Eye (tissue), 1 donor: ENCODE data around the gene MAP1LC3B.

Source experiments
- DNase-seq: peaks from one replicate; pipeline ENCODE4 v3.0.0-alpha.2; 2015

MAP1LC3B gene

DNA sequence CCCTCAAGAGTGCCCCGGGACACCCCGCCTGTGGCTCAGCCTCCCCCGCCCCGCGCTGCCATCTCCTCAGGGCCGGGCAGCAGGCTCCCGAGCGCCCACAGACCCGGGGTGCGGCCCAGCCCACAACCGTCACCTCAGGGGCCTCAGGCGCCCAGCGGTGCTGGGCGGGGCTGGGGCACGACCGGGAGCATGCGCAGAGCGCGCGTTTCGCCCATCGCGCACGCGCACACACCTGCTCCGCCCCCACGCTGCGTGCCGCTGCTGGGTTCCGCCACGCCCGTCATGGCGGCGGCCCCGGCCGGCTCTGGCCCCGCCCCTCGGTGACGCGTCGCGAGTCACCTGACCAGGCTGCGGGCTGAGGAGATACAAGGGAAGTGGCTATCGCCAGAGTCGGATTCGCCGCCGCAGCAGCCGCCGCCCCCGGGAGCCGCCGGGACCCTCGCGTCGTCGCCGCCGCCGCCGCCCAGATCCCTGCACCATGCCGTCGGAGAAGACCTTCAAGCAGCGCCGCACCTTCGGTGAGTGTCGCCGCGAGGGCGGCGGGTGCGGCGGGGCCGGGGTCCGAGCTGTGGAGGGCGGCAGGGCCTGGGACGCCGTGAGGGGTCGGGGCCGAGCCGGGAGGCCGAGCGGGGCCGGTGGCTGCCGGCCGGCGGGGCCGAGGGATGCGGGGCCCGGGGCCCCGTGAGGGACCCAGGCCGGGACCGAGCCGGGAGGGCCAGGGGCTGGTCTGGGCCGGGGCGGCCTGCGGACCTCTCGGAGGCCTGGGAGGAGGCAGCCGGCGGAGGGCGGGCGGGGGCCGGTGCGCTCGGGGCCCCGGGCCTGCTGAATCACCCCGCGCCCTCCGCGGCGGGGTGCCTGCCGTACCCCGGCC, at the start of gene MAP1LC3B:
TSS of gene MAP1LC3B (plus strand) at position 387 of the 871 bp plus-strand sequence. CDS start at position 479, 92 bp downstream.
- peak; percentile 99 for DNase-seq

DNA sequence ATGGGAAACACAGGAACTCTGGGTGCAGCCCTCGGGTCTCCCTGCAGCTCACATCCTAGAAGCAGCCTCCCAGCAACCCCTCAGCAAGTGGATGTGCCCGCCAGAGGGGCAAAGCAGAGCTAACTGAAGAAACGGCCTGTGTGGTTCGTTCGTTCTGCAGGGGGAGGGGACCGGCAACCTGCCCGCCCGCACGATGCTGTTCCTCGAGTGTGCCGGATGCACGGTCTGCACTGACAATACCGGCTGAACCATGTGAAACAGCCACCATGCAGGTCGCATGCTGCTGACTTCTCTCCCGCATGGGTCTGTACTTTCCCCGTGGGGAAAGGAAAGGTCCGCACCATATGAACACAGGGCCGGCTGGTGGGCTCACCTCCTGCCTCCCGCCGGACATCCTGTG, 49.6 kb upstream of the MAP1LC3B start:
- DNase-seq, result no peak

DNA sequence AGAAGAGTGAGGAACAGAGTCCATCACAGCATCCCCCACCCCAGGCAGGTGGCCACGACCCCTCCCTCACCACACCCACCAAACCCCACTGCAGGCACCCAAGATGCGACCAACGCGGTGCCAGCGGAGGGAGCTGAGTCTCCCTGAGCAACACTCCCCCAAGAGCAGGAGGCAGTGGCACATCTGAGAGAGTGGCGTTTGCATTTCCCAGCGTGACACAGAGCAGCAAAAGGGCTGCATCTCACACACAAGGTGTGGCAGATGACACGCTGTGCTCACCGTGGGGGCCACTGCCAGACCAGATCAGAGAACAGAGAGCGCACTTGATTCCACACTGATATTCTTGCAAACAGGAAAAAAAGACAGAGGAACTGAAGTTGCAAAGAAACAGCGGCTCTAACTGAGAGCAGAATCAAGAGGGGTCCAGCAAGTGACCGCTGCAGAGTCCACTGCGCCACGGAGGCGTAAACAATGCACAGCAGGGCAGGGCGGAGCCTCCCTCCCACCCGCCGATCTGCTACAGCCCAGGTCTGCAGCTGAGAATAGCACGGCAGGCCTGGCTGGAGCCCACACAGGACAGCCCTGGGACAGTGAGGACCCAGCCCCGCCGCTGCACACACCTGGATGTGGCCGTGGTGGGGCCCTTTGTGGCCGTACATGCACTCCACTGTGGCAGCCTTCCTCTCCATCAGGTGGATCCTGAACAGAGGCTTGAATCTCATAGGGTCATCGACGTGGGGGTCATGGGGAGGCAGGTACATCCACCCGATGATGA, 49.0 kb upstream of the MAP1LC3B start:
- peak; percentile 54 for DNase-seq

DNA sequence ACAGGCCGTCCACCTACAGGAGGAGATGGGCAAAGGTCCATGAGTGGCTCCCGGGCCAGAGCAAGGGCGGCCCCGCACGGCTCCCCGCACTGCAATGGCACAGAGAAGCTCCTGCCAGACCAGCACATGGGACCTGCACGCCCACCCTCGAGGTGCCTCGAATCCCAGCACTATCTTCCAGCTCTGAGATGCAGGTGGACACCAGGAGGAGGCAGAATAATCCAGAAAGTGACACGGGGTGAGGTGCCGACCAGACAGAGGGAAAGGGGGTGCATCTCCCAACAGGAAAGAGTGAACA, 48.4 kb upstream of the MAP1LC3B start:
- DNase-seq, result no peak

DNA sequence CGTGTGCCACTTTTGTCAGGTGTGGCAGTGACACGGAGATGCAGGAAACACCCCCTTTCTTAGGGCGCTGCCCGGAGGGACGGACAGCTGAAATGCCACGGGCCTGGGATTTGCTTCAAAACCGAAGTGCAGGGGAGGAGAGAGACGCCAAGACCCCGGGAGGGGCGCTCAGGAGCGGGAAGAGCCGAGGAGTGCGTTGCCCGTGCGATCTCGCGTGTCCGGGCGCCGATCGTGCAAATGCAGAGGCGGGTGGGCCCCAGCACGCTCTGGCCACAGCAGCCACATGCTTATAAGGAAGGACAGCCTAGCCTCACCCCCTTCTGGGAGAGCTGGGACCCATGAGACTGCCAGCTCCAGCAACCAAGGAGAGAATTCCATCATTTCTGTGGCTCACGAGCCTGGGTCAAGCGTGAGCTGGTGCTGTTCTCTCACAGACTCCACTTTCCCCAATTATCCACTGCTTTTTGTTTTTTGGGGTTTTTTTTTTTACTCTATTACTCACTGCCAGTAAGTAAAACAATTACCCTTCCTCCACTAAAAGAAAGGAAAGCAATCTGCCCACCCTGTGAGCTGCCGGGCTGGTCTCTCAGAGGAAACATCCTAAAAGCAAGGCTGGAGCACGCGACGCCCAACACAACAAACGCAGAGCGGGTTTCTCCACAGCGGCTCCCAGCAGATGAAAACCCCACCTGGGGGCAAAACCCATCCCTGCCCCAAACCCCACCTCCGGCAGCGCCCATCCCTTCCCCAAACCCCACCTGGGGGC, 47.8 kb upstream of the MAP1LC3B start:
- DNase-seq, result no peak

DNA sequence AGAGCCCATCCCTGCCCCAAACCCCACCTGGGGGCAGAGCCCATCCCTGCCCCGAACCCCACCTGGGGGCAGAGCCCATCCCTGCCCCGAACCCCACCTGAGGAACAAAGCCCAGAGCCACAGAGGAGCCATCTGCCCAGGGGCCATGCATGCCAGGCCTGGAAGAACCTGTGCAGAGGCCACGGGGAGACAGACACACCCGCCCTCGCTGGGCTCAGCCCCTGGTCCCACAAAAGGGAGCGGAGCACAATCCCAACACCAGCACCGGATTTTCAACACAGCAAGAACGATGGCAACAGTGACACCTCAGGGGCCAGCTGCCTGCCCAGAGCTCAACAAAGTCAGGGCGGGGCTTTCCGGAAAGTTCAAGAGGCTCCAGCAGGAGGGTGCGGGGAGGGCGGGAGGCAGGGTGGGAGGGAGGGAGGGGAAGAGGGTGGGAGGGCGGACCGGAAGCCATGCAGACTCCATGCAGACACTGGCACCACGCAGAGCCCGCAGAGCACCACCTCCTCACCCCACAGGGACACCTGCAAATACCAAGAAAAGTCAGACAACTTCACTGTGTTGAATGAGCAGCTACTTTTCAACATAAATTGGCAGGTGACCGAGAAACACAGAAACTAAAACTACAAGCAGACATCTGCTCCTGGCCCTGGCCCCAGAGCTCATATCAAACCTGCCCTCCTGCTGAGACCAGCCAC, 47.1 kb upstream of the MAP1LC3B start:
- DNase-seq, result peak; percentile 6

DNA sequence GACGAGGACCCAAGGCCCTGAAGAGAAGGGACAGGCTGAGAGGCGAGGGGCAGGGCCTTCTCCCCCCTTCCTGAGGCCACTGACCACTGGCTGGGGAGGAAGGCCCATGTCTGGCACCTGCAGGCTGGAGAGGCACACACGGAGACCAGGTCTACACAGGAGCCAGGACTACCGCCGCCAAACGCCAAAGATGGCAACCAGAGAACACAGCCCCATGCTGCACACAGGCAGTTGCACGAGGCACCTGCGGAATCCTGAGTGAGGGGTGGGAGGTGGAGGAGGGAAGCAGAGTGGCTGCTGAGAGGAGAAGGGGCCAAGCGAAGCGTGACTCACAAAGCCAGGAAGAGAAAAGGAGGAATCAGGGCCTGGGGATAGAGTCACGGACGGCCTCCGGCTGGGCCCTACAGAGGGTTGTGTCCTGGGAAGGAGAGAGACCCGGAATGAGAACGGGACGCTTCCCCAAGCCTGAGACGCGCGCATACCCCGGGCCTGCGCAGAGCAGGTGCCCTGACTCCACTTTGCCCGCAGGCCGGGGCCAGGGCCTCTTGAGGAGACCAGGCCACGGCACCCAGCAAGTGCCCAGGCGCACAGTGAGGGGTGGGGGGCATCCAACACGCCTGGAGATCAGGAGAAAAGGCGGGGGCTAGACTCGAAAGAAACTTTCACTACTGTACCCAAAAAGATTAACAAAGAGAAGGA, 46.3 kb upstream of the MAP1LC3B start:
- DNase-seq, result peak; percentile 4

DNA sequence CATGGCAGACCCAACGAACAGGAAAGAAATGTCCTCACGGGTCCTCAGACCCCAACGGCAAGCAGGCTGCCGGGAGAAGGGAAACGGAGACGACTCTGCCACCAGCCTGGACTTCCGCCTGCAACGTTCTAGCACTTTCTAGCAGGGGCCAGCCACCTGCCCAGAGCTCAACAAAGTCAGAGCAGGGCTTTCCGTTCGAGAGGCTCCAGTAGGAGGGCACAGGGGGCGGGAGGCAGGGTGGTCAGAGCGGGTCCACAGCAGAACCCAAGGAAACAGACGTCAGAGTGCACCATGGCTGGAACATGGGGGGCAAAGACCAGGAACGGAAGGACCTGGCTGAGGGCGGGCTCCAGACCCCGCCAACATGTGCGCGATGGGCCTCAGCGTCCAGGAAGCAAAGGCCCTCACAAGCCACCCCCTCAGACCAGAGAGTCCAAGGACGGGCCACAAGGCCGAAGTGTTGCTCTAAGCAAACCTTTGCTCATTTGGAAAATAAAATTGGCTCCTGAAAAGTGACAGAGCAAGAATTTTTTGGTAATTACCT, 45.5 kb upstream of the MAP1LC3B start:
- no peak for DNase-seq

DNA sequence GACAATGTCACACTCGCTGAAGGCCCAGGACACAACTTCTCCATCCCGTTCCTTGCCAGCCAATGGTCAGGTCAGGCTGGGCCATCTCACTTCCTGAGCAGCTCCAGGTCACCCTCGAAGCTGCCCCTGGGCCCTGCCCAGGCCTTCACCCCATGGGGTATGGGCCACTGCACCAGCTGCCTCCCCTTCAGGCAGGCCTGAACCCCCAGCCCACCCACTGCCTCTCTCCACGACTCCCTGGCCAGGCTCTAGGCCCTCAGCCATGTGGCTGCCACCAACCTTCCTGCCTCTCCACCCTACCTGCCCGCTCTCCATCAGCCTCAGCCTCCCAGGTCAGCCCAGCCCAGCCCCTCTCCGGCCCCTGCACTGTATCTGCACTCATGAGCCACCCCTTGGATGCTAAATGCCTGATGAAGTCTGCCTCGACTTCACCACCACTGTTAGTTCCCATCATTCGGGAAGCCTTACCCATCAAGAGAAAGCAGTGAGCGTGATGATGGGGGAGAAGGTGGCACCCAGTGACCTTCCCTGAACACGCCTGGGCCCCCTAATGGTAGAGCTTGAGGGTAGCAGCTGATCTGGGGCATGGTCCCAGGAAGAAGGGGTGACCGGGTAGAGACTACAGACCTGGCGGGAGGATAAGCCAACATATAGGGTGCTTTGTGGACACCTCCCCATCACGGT, 44.1 kb upstream of the MAP1LC3B start:
- DNase-seq, result no peak

DNA sequence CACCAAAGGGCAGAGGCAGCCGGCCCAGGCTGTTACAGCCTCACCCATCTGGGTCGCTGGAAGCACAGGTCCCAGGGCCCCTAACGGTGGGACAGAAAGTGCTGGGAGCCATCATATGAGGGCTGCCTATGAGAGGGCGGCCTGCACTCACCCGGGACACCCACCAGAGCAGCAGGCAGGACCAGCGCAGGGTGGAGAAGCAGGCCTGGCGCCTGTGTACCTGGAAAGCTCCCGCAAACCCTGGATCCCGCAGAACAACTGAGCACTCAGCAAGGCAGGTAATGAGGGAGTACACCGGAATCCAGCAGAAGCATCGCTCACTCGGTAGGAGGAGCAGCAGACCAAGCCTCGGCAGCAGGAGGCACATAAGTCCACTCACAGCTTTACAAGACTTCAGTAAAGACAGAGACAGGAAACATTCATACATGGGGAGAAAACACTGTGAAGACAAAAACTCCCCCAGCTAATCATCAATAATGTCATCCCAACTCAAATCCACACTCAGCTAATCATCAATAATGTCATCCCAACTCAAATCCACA, 43.4 kb upstream of the MAP1LC3B start:
- no peak for DNase-seq

DNA sequence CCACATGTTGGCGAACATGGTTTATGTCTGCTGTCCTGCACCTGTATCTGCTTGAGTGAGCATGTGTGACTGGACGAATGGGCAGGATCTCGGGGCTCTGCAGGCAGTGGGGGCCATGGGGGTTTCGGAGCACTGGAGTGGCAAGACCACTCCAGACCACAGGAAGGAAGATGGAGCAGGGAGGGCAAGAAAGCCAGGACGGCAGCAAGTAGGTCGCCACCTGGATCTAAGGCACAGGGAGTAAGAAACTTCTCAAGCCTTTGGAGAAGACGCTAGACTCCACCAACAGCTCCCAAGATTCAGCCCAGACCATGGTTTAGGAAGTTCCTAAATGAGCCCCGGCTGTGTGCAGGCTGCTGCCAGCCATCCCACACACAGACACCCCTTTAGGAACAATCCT, 42.1 kb upstream of the MAP1LC3B start:
- DNase-seq, result no peak

DNA sequence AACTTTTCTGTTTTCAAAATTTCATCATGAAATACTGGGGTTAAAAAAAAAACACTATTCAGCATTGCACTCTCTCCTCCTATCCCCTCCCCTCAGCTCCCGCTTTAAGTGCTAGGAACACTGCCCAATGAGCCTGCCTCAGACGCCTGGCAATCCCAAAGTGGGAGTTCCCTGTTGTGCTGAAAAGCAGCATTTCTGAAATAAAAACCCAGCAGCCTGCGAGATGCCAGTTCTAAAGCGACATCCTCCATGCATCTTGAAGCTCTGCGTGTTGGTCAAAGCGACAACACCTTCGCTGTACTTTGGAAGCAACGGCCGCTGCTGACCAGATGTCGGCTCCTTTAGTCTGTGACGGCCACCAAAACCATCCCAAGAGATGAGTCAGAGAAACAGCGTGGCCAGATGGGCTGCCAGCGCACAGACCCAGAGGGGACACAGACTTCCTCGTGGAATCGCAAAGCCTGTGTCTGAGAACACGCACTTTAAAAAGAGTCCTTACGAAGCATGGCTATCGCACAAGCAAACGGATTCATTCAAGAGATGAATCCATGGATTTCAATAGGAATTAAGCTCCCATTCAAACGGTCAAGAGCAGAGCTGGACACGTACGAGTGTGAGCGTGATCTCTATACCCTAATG, 41.3 kb upstream of the MAP1LC3B start:
- DNase-seq, result peak; percentile 59

DNA sequence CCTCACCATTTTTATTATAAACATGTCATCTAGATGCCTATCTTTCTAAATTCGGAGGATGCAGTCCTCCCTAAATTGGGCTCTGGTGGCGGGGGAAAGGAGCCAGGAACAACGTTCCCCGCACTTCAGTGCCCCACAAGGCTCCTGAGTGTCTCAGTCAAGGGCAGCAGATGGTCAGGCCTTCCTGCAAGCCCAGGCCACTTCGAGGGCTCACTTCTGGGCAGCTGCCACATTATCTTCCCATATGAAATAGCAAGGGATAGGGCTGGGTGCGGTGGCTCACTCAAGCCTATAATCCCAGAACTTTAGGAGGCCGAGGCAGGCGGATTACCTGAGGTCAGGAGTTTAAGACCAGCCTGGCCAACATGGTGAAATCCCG, 40.8 kb upstream of the MAP1LC3B start:
- DNase-seq, result peak; percentile 46

DNA sequence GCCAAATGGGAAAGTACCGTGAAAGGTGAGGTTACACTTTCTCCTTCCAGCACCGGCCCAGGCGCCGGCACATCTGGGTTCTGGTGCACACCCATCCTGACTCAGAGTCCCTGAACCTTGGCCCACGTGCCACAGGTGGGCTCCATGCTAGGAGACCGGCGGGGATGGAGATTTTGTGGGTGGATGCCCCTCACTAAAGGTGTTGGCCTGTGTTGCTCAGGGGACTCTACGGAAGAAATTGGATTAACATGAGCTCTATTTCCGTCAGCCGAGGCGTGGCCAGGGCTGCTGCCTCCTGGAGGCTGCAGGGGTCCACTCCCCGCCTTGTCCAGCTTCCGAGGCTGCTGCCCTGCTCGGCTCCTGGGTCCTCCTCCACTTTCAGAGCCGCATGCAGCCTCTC, 39.3 kb upstream of the MAP1LC3B start:
- no peak for DNase-seq

DNA sequence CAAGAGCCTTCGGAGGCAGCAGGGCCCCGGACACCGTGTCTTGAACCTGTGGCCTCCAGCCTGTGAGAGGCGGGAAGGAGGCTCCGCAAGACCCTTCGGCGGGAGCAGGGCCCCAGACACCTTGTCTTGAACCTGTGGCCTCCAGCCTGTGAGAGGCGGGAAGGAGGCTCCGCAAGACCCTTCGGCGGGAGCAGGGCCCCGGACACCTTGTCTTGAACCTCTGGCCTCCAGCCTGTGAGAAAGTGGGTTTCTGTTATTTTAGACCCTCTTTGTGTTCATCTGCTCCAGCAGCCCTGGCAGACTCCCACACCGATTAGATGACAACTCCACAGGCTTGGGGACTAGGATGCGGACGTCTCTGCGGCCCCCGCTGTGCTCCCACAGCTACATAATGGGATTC, 38.5 kb upstream of the MAP1LC3B start:
- DNase-seq, result no peak

DNA sequence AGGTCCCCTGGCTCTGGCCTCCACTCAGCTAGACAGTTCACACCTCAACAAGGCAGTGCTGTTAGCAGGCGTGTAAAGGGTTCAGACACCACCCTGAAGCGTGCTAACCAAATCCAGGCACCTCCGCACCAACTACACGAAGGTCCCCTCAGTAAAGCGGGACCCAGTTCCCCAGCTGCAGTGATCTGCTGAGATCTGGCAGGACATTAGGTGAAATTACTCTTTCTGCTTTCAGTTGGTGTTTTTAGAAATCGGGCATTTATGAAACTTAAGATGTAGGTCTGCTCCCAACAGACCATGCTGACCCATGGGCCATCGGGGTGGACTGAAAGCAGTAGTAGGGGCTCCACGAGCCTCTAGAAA, 35.7 kb upstream of the MAP1LC3B start:
- DNase-seq, result no peak

DNA sequence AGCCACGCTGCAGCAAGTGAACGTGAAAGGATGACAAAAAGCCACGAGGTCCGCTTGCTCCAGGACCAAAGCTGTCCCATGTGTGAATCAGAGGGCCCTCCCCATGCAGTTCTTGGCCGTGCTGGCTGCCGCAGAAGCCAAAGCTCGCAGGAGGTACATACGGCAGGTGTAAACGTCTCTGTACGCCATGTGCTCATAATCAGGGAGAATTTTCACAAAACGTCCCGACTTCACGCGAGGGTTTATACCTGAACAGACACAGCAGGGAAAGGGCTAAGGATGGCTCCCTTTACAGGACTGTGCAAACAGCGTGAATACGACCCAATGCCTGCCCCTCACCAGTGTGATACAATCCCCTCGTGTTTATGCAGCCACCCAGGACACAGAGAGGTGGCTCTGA, 33.9 kb upstream of the MAP1LC3B start:
- DNase-seq, result no peak

DNA sequence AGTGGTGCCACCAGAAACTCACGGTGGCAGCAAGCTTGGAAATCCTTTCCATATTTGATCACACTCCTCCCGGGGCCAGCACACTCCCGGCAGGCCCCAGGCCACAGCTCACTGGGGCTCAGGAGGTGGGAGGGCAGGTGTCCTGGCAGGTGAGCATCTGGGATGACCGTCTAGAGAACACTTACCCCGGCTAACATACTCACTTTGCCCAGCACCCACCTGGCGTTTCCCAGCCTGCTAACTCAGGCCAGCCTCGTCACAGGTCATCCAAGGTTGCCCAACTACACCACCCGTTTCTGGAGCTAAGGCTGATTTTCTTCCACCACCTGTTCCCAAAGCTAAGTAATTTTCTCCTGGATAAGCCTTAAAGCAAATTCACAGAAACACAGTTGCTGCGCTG, 33.4 kb upstream of the MAP1LC3B start:
- DNase-seq, result no peak

DNA sequence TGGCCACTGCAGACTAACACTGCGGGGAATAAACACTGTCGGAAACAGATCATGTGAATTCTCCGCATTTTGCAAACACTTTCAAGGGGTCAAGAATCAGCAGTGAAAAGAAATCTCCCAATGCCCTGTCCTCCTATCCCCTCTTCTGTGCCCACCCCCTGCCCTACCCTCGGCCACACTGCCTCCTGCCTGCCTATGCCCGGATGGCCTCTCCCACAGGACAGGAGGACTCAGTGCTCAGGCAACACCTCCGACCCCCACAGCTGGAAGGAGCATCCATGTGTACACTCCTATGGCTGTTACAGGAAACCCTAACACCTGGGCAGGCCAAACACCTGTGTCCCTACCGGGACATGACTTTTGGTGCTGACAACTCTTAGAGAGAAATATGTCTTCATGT, 33.0 kb upstream of the MAP1LC3B start:
- DNase-seq, result no peak

DNA sequence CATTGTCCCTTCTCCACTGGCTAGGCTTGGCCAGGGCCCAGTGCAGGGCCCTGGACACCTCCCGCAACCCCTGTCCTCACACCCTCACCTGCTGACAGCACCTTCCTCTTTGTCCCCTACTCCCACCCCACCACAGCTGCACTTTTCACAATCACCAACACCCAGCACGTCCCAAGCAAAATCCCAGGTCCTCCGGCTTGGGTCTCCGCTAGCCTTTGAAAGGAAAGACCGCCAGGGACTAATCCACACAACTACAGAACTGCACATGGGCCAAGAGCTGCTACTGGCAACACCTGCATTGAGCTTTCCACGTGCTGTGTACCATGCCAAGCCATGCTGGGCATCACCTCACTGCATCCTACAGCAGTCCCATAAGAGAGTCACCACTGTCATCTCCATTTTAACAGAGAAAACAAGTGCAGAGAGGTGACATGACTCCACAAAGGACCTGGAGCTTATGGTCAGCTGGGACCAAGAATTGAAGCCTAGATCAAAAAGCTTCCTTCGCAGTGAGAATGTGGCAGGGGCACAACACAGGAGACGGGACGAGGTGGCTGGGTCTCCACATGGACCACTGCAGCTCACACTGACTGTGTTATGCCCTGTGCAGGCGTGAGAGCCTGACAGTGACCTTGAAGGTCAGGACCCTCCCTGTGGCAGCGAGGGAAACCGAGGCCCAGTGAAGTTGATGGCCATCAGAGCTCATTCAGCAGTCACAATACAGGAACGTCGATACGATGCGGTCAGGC, 31.1 kb upstream of the MAP1LC3B start:
- no peak for DNase-seq
